HuH-7 (cell line): ENCODE measurements around the gene ACTBL2.
"Not testable (repeated sequence)": the region's sequence is repeated elsewhere in the genome, so short reads cannot be mapped to it uniquely, and the experiment has no call there.

Experiments
- DNase-seq: peaks from one replicate; pipeline ENCODE4 v3.0.0; 2011; ENCODE audit warnings: low spot score

ACTBL2 gene

GRCh38 chr5:57494104-57495098 lies 11.8 kb upstream of the ACTBL2 start:
- no peak for DNase-seq

GRCh38 chr5:57493034-57493433 lies 10.4 kb upstream of the ACTBL2 start:
- no peak for DNase-seq

- DNase-seq = no peak
Measured at GRCh38 chr5:57492632-57493031, 10.0 kb upstream of the ACTBL2 start.

- DNase-seq = no peak
Measured at GRCh38 chr5:57491369-57491965, 8.9 kb upstream of the ACTBL2 start.

- DNase-seq = no peak
Measured at GRCh38 chr5:57488215-57488955, 5.8 kb upstream of the ACTBL2 start.

- DNase-seq = no peak
Measured at GRCh38 chr5:57486027-57486602, 3.5 kb upstream of the ACTBL2 start.

GRCh38 chr5:57478826-57479225 lies 3.8 kb downstream of the ACTBL2 start:
- no peak for DNase-seq

GRCh38 chr5:57476601-57477056 lies 6.0 kb downstream of the ACTBL2 start:
- DNase-seq = no peak

GRCh38 chr5:57470339-57470738 lies 12.3 kb downstream of the ACTBL2 start:
- DNase-seq = no peak

GRCh38 chr5:57468481-57469163 lies 14.0 kb downstream of the ACTBL2 start:
- DNase-seq = no peak

GRCh38 chr5:57466544-57466943 lies 16.1 kb downstream of the ACTBL2 start:
- DNase-seq = no peak

GRCh38 chr5:57460056-57460455 lies 22.6 kb downstream of the ACTBL2 start:
- not testable (repeated sequence) for DNase-seq

- no peak for DNase-seq
Measured at GRCh38 chr5:57458443-57458842, 24.2 kb downstream of the ACTBL2 start.

GRCh38 chr5:57456531-57457135 lies 26.0 kb downstream of the ACTBL2 start:
- DNase-seq = no peak

- no peak for DNase-seq
Measured at GRCh38 chr5:57455511-57456455, 26.8 kb downstream of the ACTBL2 start.

- no peak for DNase-seq
Measured at GRCh38 chr5:57454896-57455295, 27.7 kb downstream of the ACTBL2 start.

GRCh38 chr5:57453728-57454127 lies 28.9 kb downstream of the ACTBL2 start:
- no peak for DNase-seq

GRCh38 chr5:57452885-57453284 lies 29.7 kb downstream of the ACTBL2 start:
- no peak for DNase-seq

GRCh38 chr5:57450991-57451876 lies 31.4 kb downstream of the ACTBL2 start:
- DNase-seq = no peak
